GM19023 (cell line): ENCODE results near the gene DNPH1.

ENCODE experiments used
- ATAC-seq: cut with Tn5 transposase; IDR thresholded peaks from one replicate; pipeline ENCODE4 v1.9.1; 2021; ENCODE audit warnings: mild to moderate bottlenecking, moderate library complexity; ENCODE audit not compliant: unreplicated experiment

Gene DNPH1

GRCh38 chr6:43219119-43219518, 10.2 kb downstream of the DNPH1 start:
- no peak for ATAC-seq

DNA sequence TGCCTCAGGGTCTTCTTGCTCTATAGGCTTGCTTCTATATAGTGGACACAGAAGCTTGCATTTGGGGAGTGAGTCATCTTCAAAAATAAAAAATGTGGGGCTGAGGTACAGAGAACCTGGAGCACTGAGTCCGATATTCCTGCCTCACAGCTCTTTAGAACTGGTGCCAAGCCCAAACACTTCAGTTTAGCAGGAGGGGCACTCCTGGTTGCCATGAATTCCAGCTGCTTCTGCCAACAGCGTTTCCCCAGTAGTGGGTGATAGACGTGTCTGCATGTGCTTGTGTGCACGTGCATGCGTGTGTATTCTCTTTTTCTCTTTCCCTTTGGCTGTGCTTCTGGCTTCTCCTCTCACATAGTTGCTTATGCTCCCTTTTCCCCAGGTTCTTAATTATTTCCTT, 11.9 kb downstream of the DNPH1 start:
- no peak for ATAC-seq

DNA sequence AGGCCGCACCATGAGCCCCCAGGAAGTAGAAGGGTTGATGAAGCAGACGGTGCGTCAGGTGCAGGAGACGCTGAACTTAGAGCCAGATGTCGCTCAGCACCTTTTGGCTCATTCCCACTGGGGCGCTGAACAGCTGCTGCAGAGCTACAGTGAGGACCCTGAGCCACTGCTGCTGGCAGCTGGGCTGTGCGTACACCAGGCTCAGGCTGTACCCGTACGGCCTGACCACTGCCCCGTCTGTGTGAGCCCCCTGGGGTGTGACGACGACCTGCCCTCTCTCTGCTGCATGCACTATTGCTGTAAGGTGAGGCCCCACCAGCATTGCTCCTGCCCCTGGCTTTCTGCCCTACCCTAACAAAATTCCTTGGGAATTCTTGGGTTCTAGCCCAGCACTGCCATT, 13.1 kb downstream of the DNPH1 start:
- no peak for ATAC-seq

DNA sequence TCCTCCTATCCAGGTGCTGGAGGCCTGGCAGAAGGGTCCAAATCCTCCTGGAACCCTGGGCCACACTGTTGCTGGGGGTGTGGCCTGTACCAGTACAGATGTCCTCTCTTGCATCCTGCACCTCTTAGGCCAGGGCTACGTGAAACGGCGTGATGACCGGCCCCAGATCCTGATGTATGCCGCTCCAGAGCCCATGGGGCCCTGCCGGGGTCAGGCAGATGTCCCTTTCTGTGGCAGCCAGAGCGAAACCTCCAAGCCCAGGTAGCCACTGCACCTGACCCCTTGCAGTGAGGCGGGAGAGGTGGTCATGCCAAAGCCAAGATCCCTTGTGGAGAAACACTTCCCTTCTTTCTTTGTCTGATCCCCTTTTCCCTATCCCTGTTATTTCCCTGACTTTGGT, 14.2 kb downstream of the DNPH1 start:
- no peak for ATAC-seq

DNA sequence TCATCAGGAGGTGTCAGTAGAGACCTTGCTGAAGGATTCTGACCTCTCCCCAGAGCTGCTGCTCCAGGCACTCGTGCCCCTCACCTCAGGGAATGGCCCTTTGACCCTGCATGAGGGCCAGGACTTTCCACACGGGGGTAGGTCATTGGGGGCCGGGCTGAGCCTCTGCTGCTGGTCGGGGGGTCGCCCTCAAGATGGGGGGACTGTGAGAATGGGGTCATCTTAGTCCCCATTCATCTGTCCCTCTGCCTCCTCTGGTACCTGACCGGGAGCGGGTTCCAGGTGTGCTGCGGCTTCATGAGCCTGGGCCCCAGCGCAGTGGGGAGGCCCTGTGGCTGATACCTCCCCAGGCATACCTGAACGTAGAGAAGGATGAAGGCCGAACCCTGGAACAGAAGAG, 15.8 kb downstream of the DNPH1 start:
- ATAC-seq = no peak

DNA sequence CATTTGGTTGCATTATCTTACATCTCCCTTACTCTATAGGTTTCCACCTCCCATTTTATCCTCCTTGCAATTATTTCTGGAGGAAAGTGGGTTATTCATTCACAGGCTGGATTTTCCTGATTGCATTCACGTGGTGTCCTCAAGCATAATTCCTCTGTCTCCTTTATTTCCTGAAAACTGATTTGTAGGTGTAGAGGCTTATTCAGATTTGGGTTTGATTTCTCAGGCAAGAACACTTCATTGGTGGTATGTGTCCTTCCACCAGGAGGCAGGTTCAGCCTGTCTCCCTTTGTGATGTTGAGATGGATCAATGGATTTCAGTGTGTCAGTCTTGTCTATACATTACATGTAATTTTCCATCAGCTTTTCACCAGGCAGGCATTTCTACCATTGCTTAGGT, 17.3 kb downstream of the DNPH1 start:
- ATAC-seq = no peak

GRCh38 chr6:43207286-43207685, 22.0 kb downstream of the DNPH1 start:
- no peak for ATAC-seq

DNA sequence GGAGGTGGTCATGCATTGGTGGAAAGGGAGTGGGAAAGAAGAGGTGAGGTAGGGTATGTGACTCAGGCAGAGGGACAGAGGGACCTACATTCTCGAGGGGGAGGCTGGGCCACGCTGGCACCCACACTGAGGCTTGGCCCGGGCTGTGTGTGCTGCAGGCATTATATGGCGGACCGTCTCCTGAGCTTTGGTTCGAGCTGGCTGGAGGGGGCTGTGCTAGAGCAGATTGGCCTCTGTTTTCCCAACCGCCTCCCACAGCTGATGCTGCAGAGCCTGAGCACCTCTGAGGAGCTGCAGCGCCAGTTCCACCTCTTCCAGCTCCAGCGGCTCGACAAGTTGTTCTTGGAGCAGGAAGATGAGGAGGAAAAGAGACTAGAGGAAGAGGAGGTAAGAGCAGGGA, 23.4 kb downstream of the DNPH1 start:
- no peak for ATAC-seq

- no peak for ATAC-seq
Observed at GRCh38 chr6:43204271-43205105, 24.8 kb downstream of the DNPH1 start.

DNA sequence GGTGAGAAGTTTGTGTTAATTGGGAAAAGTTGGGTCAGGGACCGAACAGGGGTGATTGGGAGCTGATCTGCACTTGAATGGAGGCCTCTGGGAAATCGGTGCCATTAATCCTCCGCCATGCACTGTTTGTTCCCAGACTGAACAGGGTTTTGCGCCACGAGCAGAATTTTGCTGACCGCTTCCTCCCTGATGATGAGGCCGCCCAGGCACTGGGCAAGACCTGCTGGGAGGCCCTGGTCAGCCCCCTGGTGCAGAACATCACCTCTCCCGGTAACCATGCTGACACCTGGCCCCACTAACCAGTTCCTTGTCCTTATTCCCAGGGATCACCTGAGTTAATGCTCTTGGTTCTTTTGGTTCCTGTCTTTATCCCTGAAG, 25.6 kb downstream of the DNPH1 start:
- no peak for ATAC-seq

GRCh38 chr6:43203029-43203717, 26.1 kb downstream of the DNPH1 start:
- ATAC-seq = no peak

GRCh38 chr6:43202451-43202850, 26.8 kb downstream of the DNPH1 start:
- ATAC-seq = no peak

DNA sequence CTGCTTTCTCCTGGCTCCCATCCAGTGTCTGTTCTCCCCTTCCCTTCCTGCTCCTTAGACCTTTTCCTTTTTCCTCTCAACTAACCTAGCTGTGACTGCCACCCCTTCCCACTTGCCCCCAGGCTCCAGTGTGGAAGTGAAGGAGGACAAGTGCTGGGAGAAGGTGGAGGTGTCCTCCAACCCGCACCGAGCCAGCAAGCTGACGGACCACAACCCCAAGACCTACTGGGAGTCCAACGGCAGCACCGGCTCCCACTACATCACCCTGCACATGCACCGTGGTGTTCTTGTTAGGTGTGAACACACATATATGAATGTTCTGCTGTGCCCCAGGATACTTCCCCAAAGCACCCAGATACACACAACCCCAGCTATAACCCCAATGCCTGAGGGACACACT, 28.7 kb downstream of the DNPH1 start:
- no peak for ATAC-seq

GRCh38 chr6:43199912-43200311, 29.4 kb downstream of the DNPH1 start:
- no peak for ATAC-seq

DNA sequence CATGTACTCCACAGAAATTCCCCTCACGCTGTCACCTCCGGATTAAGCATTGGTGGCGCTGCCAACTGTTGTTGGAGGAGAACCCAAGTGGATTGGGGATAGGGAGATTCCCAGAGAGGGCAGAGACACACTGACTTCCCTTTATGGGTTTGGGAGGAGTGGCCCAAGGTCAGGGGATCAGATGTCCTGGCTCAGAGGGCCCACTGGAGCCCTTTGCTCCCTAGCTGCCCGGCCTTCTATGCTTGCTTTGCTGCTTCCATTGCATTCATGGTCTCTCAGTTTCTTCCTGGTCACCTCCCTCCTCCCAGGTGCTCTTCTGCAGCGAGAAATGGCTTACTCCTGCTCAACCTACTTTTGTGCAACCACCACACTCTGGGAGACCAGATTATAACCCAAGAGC, 32.9 kb downstream of the DNPH1 start:
- ATAC-seq = no peak

- ATAC-seq = no peak
Observed at GRCh38 chr6:43193929-43194328, 35.4 kb downstream of the DNPH1 start.

GRCh38 chr6:43192911-43193310, 36.4 kb downstream of the DNPH1 start:
- ATAC-seq = no peak

- ATAC-seq = no peak
Observed at GRCh38 chr6:43189776-43190304, 39.4 kb downstream of the DNPH1 start.

GRCh38 chr6:43188426-43188825, 40.9 kb downstream of the DNPH1 start:
- ATAC-seq = no peak

DNA sequence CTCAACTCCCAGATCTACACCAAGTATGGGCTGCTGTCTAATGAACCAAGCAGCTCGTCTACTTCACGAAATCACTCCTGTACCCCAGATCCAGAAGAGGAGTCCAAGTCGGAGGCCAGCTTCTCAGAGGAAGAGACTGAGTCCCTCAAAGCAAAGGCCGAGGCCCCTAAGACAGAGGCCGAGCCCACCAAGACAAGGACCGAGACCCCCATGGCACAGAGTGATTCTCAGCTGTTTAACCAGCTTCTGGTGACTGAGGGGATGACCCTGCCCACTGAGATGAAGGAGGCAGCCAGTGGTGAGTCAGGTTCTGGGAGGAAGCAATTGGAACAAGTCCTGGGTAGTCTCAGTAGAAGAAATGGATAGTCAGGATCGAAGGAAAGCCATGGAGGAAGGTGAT, 41.5 kb downstream of the DNPH1 start:
- ATAC-seq = no peak

DNA sequence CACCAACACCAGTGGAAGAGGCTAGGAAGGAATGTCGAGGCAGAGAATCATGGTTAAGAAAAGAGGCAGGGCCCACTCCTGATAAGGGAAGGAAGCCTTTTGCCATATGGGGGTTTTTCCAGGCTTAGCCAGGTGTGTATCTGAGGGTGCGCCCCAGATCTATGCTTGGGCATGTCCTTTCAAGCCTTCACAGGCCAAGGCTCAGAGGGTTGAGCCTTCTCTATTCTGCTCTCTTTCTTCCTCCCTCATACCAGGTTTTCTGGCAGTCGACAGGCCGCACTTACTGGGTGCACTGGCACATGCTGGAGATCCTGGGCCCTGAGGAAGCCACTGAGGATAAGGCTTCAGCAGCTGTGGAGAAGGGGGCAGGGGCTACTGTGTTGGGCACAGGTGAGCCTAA, 42.6 kb downstream of the DNPH1 start:
- ATAC-seq = no peak

DNA sequence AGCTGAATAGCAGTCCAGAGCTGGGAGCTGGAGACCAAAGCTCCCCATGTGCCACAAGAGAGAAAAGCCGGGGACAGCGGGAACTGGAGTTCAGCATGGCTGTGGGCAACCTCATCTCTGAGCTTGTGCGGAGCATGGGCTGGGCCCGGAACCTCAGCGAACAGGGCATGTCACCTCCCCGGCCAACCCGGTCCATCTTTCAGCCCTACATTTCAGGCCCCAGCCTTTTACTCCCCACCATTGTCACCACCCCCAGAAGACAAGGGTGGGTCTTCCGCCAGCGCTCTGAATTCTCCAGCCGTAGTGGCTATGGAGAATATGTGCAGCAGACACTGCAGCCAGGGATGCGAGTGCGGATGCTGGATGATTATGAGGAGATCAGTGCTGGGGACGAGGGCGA, 43.3 kb downstream of the DNPH1 start:
- no peak for ATAC-seq
